ENCODE data around the gene PLD3.

Gene PLD3

DNA sequence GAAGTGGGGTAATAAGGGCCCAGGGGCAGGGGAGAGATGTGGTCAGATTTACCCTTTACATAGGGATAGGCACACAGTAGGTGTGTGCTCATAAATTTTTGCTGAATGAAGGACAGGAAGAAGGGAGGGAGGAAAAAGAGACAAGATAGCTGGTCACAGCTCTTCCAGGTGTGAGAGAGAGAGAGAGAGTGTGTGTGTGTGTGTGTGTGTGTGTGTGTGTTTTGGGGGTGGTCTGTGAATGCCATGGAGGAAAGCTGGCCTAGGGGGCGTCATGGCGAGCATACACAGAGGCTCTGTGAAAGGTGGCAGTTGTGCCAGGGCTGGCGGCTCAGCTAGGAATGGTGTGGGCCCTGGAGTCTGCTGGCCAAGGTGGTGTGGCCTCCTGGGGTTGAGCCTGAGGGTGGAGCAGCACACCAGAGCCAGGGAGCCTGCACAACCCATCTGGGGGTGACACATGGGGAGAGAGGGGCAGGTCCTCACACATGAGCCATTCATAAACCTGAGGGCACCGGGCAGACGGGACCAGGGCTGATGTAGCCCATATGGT lies 70.6 kb downstream of the PLD3 start:
- Mint-ChIP-seq H3K4me1 (peaks cover 23% of the 10 kb centered on the region), H3K27ac (no peak overlapping the region)

DNA sequence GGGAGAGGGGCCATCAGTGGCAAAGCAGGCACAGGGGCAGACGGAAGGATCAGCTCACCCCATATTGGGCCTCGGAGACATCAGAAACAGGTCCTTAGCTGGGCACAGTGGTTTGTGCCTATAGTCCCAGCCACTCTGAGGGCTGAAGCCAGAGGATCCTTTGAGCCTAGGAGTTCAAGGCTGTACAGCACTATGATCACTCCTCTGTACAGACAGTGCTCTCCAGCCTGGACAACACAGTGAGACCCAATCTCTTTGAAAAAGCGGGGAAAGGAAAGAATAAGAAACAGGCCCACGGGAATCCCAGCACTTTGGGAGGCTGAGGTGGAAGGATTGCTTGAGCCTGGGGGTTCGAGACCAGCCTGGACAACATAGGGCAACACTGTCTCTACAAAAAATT lies 71.3 kb downstream of the PLD3 start:
- no peak for ATAC-seq
- H3K4me1 Mint-ChIP-seq: peaks cover 29% of the 10 kb centered on the region
- no peak overlapping the region for H3K27ac Mint-ChIP-seq
- no peaks in the 10 kb centered on the region for H3K27me3 Mint-ChIP-seq
- H3K4me3 Mint-ChIP-seq: peak overlapping the region; percentile 14
- no peaks in the 10 kb centered on the region for H3K9me3 Mint-ChIP-seq
- H3K36me3 Mint-ChIP-seq: no peaks in the 10 kb centered on the region

More for the DNA sequence above, 70.6 kb downstream of the PLD3 start:
- no peak for ATAC-seq
- H3K27me3 Mint-ChIP-seq: no peaks in the 10 kb centered on the region
- no peak overlapping the region for H3K4me3 Mint-ChIP-seq
- H3K36me3 Mint-ChIP-seq: no peaks in the 10 kb centered on the region
- no peaks in the 10 kb centered on the region for H3K9me3 Mint-ChIP-seq

DNA sequence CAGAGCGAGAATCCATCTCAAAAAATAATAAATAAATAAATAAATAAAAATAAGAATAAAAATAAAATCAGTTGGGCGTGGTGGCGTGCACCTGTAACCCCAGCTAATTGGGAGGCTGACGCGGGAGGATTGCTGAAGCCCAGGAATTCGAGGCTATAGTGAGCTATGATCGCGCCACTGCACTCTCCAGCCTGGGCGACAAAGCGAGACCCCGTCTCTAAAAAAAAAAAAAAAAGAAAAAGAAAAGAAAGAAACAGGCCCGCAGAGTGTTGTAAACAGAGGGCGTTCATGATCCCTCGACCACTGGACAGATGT lies 71.9 kb downstream of the PLD3 start:
- Mint-ChIP-seq H3K4me1 (peaks cover 32% of the 10 kb centered on the region), H3K27me3 (no peaks in the 10 kb centered on the region), H3K9me3 (no peaks in the 10 kb centered on the region), H3K27ac (peak overlapping the region; percentile 89), H3K4me3 (peak overlapping the region; percentile 84), H3K36me3 (no peaks in the 10 kb centered on the region)
- ATAC-seq: no peak

DNA sequence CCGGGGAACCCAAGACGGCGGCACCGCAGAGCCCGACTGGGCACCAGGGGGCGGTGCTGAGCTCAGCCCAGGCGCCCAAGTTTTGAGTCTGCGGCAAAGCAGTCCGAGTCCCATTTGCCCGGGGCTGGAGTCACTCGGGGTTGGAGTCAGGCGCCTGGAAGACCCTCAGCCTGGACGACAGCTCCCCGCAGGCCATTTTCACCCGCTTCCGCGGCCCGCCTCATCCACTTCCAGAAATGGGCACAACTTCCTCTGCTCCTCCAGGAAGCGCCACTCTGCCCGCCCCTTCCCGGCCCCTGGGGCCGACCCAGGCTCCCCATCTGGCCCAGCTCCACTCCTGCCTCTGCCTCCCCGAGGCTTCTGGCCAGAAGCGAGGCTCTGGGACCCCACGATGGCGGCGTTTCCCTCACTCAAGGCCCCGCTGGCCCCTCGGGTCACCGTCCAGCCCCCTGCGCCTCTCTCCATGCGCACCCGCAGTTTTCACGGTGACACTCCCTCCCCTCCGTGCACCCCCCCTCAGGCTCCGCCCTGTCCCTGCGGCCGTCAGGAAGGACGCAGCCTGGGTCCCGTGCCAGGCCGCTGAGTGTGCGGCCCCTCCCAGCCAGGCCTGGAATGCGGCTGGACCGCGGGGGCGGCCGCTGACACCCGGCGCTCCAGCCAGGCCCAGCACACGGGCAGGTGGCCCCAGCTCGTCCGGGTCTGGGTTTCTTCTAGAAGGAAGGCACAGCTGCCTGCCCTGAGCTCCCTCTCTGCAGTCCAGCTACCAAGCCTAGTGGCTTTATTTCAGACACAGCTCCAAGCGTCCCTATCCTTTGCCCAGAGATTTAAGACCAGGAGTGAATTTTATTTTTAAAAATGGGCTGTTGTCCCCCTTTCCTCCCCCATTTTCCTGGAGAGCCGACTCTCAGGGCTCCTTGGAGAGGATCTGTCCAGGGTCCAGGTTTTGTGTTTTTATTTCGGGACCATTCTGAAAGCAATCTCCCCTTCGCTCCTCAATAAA lies 72.6 kb downstream of the PLD3 start:
- no peaks in the 10 kb centered on the region for H3K36me3 Mint-ChIP-seq
- no peaks in the 10 kb centered on the region for H3K9me3 Mint-ChIP-seq
- H3K4me1 Mint-ChIP-seq: peaks cover 33% of the 10 kb centered on the region

DNA sequence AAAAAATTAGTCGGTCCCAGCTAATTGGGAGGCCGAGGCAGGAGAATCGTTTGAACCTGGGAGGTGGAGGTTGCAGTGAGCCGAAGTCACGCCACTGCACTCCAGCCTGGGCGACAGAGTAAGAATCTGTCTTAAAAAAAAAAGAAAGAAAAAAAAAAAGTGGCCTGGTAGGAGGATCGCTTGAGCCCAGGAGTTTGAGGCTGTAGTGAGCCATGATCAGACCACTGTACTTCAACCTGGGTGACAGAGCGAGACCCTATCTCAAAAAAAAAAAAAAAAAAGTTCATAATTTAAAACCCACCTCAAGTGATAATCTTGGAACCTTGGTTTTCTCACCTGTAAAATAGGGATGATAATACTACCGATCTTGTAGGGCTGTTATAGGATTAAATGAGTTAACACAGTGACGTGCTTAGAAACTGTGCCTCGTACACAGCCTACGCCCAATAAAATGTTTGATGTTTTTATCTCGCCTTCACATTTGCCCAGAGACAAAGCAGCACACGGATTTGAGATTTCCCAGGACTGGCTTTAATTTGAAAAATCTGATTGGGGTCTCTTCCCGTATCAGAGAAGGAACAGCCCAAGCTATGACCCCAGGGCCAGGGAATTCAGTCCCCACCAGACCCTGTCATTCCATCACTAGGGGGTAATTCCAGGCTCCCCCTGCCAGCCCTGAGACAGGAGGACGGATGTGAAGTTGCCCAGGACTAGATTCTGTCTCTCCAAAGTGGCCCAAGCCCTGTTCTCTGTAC lies 73.7 kb downstream of the PLD3 start:
- no peak for ATAC-seq
- peaks cover 32% of the 10 kb centered on the region for H3K4me1 Mint-ChIP-seq
- peak overlapping the region; percentile 22 for H3K27ac Mint-ChIP-seq
- no peaks in the 10 kb centered on the region for H3K36me3 Mint-ChIP-seq
- no peaks in the 10 kb centered on the region for H3K27me3 Mint-ChIP-seq
- no peak overlapping the region for H3K4me3 Mint-ChIP-seq
- no peaks in the 10 kb centered on the region for H3K9me3 Mint-ChIP-seq

More for the DNA sequence above, 72.6 kb downstream of the PLD3 start:
- Mint-ChIP-seq H3K27me3 (no peaks in the 10 kb centered on the region), H3K27ac (peak overlapping the region; percentile 89), H3K4me3 (peak overlapping the region; percentile 84)
- ATAC-seq: peak; percentile 72

DNA sequence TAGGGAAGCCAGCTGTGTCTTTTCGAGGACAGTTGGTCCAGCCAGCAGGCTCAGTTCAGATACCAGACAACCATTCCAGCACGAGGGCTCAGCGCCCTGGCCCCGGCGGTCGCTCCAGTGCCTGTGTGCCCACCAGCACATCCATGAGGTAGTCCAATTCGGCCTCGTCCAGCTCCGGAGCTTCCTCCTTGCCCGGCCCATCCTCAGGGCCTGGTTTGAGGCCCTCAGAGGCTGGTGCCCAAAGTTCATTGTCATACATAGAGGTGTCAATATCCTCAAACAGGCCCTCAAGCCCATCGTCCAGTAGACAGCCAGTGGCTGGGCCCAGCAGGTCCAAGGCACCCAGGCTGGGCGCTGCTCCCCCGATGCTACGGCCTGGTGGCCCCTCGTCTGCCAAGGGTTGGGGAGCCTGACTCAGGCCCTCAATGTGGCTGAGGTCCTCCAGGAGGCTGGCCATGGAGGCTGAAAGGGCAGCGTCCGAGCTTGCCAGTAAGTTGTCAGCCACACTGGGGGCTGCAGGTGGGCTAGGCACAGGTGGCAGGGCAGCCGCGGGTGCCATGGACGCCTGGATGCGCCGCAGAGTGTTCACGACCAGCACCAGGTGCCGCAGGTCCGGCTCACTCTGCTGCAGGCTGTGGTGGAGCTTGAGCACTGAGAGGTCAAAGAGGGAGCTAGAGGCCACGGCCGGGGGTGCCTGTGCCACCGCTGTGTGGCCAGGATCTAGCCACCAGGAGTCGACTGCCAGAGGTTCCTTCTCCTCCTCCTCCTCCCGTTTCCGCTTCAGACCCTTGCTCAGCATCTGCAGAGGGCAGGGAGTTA lies 74.5 kb downstream of the PLD3 start:
- Mint-ChIP-seq H3K36me3 (no peaks in the 10 kb centered on the region), H3K4me1 (peaks cover 24% of the 10 kb centered on the region), H3K27ac (peak overlapping the region; percentile 22), H3K4me3 (no peak overlapping the region), H3K9me3 (no peaks in the 10 kb centered on the region), H3K27me3 (no peaks in the 10 kb centered on the region)
- no peak for ATAC-seq

DNA sequence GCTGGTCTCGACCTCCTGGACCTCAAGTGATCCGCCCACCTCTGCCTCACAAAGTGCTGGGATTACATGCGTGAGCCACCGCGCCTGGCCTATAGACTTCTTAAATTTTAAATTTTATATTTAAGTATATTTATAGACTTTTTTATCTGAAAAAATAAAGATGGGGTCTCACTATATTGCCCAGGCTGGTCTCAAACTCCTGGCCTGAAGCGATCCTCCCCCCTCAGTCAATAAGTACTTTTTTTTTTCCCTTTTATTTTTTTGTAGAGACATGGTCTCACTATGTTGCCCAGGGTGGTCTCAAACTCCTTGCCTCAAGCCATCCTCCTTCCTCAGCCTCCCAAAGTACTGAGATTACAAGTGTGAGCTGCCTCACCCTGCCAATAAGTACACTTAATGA lies 75.4 kb downstream of the PLD3 start:
- no peaks in the 10 kb centered on the region for H3K27me3 Mint-ChIP-seq
- H3K36me3 Mint-ChIP-seq: no peaks in the 10 kb centered on the region
- no peaks in the 10 kb centered on the region for H3K9me3 Mint-ChIP-seq
- no peak for ATAC-seq
- peaks cover 20% of the 10 kb centered on the region for H3K4me1 Mint-ChIP-seq
- H3K27ac Mint-ChIP-seq: peak overlapping the region; percentile 93
- H3K4me3 Mint-ChIP-seq: no peak overlapping the region

DNA sequence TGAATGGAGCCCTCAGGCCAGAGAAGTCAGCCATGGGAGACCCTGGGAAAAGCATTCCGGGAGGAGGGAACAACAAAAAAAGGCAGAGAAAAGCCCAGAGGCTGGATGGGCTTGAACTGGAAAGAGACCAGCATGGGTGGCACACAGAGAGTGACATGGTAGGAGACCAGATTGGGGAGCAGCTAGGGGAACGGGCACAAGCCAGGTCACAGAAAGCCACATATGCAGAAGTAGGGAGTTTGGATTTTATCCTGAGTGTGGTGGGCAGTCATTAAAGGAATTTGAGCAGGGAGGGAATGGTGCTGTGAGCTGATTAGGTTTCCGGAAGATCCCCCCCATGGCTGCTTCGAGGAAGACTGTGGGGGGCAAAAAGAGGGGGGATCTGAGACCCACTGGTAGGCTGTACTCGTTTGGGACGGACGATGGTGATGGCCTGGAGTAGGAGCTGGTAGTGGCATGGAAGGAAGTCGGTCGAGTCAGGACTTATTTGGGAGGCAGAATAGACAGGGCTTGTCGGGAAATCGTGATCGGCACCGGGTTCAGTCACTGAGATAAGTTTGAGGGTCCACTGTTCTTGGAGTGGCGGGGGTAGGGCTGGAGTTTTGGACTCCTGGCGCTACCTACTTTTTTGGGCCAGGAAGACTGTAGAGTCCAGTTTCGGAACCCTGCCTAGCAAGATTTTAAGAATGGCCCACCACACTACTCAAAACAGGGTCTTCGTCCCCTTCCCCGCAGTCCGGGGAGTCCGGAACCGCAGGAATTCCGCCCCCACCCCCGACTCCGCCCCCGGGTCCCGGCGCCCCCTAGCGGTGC lies 76.3 kb downstream of the PLD3 start:
- H3K36me3 Mint-ChIP-seq: no peaks in the 10 kb centered on the region
- H3K4me1 Mint-ChIP-seq: peaks cover 20% of the 10 kb centered on the region
- H3K4me3 Mint-ChIP-seq: peak overlapping the region; percentile 86
- no peak for ATAC-seq
- H3K27me3 Mint-ChIP-seq: no peaks in the 10 kb centered on the region
- H3K27ac Mint-ChIP-seq: peak overlapping the region; percentile 93
- no peaks in the 10 kb centered on the region for H3K9me3 Mint-ChIP-seq

DNA sequence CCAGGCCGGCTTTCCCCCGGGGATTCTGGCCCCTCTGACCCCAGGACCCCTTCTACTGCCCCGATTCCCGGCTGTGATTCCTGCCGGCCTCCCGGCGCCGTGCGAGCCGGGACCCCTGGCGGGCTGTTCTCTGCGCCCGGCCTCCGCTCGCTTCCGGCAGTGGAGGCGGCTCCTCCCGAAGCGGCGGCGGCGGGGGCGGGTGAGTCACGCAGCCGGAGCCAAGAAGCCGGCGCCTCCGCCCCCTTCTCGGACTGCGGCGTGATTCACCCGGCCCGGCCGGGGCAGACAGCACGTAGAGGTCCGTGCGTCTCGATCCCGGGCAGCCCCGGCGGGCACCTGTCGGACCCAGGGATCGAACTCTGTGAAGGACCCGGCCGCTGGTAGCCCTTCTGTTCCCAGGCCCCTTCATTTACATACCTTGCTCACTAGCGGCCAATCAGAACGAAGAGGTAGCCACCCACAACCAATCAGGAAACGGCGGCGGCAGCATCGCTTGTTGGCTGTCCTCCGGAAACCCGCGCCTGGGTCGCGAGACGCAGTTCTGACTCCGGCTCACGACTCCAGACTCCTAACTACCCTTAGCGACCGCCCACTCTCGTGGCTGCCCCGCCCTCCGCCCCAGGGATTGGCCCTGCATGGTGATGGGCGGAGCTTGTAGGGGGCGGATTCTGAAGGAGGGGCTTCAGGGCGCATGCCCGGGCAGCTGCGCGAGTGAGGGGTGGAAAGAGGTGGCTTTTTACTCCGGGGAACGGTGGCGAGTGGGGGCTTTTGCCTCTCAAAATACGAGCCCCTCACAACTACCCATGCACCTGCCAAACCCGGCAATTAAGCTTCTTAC lies 77.2 kb downstream of the PLD3 start, which contains the start of gene SERTAD1:
Gene SERTAD1 (minus strand): TSS at position 543 of the 838 bp plus-strand sequence. CDS start 2,446 bp downstream, outside the sequence.
- H3K9me3 Mint-ChIP-seq: no peaks in the 10 kb centered on the region
- peaks cover 20% of the 10 kb centered on the region for H3K4me1 Mint-ChIP-seq
- H3K4me3 Mint-ChIP-seq: peak within 1 kb of the TSS; percentile 86
- H3K36me3 Mint-ChIP-seq: no peaks in the 10 kb centered on the region
- peak; percentile 95 for ATAC-seq
- H3K27ac Mint-ChIP-seq: peak within 1 kb of the TSS; percentile 93
- H3K27me3 Mint-ChIP-seq: no peaks in the 10 kb centered on the region
